ENCODE data around the gene GRK3. TPM values are rescaled to one million over a fixed set of nuclear protein-coding genes. Genes with fewer than 3 reads are reported as not detected.
"Not testable (repeated sequence)": the region's sequence is repeated elsewhere in the genome, so short reads cannot be mapped to it uniquely, and the experiment has no call there.

The GRK3 gene
- total RNA-seq, 6 experiments from 2014 or later: 1.1 to 4.9 (median 3.6) TPM

DNA sequence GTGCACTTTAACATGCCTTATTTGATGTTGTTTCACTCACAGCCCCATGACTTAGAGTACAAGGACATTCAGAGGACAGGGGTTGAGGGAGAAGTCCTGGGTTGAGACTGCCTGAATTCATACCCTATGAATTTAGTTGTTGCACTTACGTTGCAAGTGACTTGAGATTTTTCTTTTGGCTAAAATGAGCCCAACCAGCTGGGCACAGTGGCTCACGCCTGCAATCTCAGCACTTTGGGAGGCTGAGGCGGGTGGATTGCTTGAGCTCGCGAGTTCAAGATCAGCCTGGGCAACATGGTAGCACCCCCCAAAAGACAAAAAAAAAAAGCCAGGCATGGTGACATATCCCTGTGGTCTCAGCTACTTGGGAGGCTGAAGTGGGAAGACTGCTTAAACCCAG is 7.3 kb upstream of the GRK3 start:
- H3K27me3 ChIP-seq: no peaks in the 10 kb centered on the region
- H3K4me3 ChIP-seq: no peak overlapping the region
- no peak overlapping the region for H3K27ac ChIP-seq
- WGBS (ENCODE audit: insufficient coverage, low coverage, low lambda C conversion rate, missing lambda C conversion rate): 77% methylated on average over 2 of the region's 5 CpGs
- peaks cover 0 to 5% (median 0%) of the 10 kb centered on the region in 4 donors for H3K4me1 ChIP-seq
- H3K9me3 ChIP-seq: no peaks in the 10 kb centered on the region
- intact Hi-C loops (cut with DNase I): no loop called here
- no peak for DNase-seq
- no peak for ATAC-seq
- no peaks in the 10 kb centered on the region for H3K36me3 ChIP-seq
- no peak for TF ChIP-seq POLR2A (IDR thresholded peaks at IDR 0.05)
- TF ChIP-seq, protein P1, sequence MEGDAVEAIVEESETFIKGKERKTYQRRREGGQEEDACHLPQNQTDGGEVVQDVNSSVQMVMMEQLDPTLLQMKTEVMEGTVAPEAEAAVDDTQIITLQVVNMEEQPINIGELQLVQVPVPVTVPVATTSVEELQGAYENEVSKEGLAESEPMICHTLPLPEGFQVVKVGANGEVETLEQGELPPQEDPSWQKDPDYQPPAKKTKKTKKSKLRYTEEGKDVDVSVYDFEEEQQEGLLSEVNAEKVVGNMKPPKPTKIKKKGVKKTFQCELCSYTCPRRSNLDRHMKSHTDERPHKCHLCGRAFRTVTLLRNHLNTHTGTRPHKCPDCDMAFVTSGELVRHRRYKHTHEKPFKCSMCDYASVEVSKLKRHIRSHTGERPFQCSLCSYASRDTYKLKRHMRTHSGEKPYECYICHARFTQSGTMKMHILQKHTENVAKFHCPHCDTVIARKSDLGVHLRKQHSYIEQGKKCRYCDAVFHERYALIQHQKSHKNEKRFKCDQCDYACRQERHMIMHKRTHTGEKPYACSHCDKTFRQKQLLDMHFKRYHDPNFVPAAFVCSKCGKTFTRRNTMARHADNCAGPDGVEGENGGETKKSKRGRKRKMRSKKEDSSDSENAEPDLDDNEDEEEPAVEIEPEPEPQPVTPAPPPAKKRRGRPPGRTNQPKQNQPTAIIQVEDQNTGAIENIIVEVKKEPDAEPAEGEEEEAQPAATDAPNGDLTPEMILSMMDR (IDR thresholded peaks at IDR 0.05): no peak

DNA sequence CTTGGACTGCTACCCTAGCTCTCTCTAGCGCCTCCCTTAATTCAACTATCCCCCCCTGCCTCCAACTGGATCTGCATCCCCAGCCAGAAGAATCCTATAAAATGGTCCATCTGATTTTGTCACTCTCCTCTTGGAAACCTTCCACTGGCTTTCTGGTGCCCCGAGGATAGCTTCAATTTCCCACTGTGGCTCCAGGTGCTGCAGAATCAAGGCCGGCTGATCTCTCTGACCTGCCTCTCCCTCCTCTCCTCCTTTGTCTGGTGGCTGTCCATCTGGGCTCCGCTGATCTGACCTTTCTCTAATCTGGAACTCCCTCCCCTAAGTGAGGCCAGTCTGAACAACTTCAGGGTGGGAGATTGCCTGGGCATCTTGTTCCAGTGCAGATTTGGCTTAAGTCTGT is 6.1 kb upstream of the GRK3 start:
- Histone ChIP-seq H3K27me3 (no peaks in the 10 kb centered on the region), H3K4me1 (peaks cover 0 to 5% (median 0%) of the 10 kb centered on the region in 4 donors), H3K9me3 (no peaks in the 10 kb centered on the region), H3K36me3 (no peaks in the 10 kb centered on the region), H3K27ac (no peak overlapping the region), H3K4me3 (no peak overlapping the region)
- no peak for DNase-seq
- WGBS (ENCODE audit: insufficient coverage, low coverage, low lambda C conversion rate, missing lambda C conversion rate): 89% methylated on average over 3 of the region's 4 CpGs
- ATAC-seq: no peak
- intact Hi-C loops (cut with DNase I): no loop called here
- TF ChIP-seq, protein P1 (IDR thresholded peaks at IDR 0.05): no peak
- no peak for TF ChIP-seq POLR2A (IDR thresholded peaks at IDR 0.05)

DNA sequence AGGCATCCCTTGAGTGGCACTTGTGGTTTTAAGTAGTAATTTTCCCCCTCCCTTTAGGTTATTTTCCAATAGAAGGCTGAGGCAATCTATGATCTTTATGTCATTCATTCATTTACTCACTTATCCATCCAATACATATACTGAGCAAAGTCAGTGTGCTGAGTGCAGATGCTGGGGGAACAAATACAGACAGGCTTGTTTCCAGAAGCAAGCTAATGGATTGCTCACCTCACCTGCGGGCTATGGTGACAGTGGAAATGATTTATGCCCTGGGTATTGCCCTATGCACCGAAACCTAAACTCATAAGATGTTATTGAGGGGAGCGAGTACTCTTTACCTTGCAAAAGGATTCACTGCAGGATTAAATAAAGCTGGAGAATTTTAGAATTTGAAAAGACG is 4.6 kb upstream of the GRK3 start:
- intact Hi-C loops (cut with DNase I); H3K4me1 ChIP-seq; H3K27me3 ChIP-seq; H3K36me3 ChIP-seq; DNase-seq; H3K4me3 ChIP-seq; H3K27ac ChIP-seq; ATAC-seq; H3K9me3 ChIP-seq: not testable (repeated sequence)
- 89% methylated on average over 4 of the region's 4 CpGs for WGBS (ENCODE audit: insufficient coverage, low coverage, low lambda C conversion rate, missing lambda C conversion rate)

DNA sequence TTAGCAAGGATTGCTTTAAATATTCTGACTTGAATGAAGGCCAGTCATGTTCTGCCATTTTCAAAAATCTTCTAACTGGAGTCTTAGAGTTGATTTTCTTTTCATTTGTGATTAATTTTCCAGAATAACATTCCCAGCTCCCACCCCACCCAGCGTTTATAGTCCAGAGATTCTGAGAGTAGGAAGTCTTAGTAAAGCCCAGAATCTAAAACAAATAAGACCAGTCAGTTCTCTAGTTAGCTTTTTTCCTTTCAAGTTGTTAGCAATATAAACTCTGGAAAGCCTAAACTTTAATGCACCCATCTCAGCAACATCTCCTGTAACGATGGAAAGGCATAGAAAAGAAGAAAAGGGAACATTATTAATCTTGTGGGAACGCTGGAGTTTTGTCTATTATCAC is 3.3 kb upstream of the GRK3 start:
- H3K27me3 ChIP-seq; H3K27ac ChIP-seq; H3K9me3 ChIP-seq; intact Hi-C loops (cut with DNase I); H3K4me3 ChIP-seq; DNase-seq; ATAC-seq; H3K36me3 ChIP-seq: not testable (repeated sequence)
- 65% methylated on average over 3 of the region's 3 CpGs for WGBS (ENCODE audit: insufficient coverage, low coverage, low lambda C conversion rate, missing lambda C conversion rate)
- peaks cover 0 to 17% (median 0%) of the 10 kb centered on the region in 4 donors for H3K4me1 ChIP-seq

DNA sequence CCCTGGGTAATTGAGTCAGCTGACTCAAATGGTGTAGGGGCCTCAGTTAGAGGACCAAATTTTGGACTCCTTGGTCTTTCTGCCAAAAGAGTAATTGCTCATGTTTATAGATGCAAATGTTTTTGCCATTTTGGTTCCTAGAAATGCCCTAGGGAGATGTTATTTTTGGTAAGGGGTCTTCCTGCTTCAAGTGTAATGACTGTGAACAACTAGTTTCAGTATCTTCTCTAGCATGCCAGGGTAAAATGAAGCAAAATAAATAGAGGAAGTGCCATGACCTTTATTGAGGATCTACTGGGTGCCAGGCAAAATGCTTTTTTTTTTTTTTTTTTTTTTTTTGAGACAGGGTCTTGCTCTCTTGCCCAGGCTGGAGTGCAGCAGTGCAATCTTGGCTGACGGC is 2.5 kb upstream of the GRK3 start:
- H3K9me3 ChIP-seq; H3K27ac ChIP-seq; ATAC-seq; DNase-seq; H3K27me3 ChIP-seq; H3K36me3 ChIP-seq; intact Hi-C loops (cut with DNase I); H3K4me3 ChIP-seq: not testable (repeated sequence)
- WGBS (ENCODE audit: insufficient coverage, low coverage, low lambda C conversion rate, missing lambda C conversion rate): 83% methylated on average over 1 of the region's 1 CpG
- H3K4me1 ChIP-seq: peaks cover 0 to 17% (median 0%) of the 10 kb centered on the region in 4 donors

DNA sequence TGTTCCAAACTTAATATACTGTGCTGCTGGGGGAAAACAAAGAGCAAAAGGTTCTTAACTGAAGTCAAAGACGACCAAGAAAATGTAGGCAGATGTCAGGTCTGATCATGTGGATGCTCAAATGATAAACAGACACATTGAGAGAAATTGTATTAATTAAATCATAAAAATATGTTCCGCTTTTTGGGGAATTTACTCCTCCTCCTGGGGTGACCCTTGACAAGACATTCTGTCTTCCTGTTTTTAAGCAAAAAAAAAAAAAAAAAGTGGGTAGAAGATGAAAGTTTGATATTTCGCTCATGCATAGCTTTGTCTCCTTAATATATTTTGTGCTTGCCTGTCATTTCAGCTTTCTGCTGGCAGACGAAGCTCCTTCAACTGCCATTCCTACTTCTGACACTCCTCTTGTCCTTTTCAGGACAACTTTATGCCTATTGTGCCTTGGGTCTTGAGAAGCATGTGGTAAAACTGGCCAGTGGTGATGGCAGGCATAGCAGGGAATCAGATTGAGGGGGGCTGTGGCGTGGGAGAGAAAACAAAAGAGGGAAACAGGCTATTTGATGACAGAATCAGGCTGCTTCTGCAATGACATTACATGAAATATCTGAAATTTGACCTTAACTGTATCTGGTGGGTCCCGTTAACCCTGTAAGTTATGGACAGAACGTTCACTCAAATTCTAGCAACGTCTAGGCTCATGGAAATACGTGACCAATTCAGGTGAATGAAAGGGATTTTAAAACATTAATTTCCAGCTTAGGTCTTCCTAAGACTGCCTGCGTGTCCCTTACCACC is 1.3 kb upstream of the GRK3 start:
- H3K27ac ChIP-seq; ATAC-seq; DNase-seq; H3K27me3 ChIP-seq; H3K9me3 ChIP-seq; H3K36me3 ChIP-seq; intact Hi-C loops (cut with DNase I): not testable (repeated sequence)
- H3K4me3 ChIP-seq: peak overlapping the region in 1 of 3 donors; percentile 68
- 35% methylated on average over 10 of the region's 10 CpGs for WGBS (ENCODE audit: insufficient coverage, low coverage, low lambda C conversion rate, missing lambda C conversion rate)
- H3K4me1 ChIP-seq: peaks cover 0 to 17% (median 0%) of the 10 kb centered on the region in 4 donors
